Measurements from ENCODE around the gene EEF2KMT. TPM values are rescaled to one million over a fixed set of nuclear protein-coding genes. Genes with fewer than 3 reads are reported as not detected.

Gene EEF2KMT
- total and polyA plus RNA-seq, 2 of the 13 experiments (the other 11 are each of a cell fraction or from before 2014, with no cell fraction given), result 10.7 to 26.9 TPM

DNA sequence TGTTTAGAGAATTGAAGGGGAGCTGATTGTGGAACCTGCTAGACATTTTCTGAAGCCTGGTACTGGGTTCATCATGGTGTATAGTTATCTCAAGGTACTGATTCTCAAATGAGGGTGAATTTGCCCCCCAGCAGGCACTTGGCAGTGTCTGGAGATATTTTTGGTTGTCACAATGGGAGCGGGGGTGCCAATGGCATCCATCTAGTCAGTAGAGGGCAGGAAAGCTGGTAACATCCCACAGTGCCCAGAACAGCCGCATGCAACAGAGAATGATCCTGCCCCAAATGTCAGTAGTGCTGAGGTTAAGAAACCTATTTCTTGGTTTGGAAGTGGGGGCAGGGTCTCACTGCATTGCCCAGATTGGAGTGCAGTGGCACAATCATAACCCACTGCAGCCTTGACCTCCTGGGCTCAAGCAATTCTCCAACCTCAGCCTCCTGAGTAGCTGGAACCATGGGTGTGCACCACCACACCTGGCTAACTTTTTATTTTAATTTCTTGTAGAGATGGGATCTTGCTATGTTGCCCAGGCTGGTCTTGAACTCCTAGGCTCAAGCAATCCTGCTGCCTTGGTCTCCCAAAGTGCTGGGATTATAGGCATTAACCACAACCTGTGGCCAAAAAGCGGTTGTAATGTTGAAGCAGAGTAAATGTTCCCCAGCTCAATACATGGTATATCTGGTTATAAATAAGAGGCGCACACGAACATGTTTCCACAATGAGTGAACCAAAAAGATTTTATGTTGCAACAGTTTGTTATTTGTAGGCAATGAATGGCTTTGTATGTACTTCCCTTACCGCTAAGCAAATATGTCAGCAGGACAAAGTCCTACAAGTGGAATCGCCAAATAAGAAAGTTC lies 46.4 kb upstream of the EEF2KMT start (continued):
- TF ChIP-seq, protein P1, sequence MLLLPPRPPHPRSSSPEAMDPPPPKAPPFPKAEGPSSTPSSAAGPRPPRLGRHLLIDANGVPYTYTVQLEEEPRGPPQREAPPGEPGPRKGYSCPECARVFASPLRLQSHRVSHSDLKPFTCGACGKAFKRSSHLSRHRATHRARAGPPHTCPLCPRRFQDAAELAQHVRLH (CRISPR knock-in tag; IDR thresholded peaks at IDR 0.05; ENCODE audit: borderline replicate concordance, low read depth), result peak; percentile 42; the same call in 1 of the 2 replicates
- no peak for TF ChIP-seq KLF15 (CRISPR knock-in tag; IDR thresholded peaks at IDR 0.05; ENCODE audit: borderline replicate concordance)
- no peak for TF ChIP-seq FOXM1 (CRISPR knock-in tag; IDR thresholded peaks at IDR 0.05)
- TF ChIP-seq ZNF549 (CRISPR knock-in tag; IDR thresholded peaks at IDR 0.05), result no peak
- peak; percentile 53; the same call in 1 of the 2 replicates for TF ChIP-seq NR2F2 (IDR thresholded peaks at IDR 0.05; ENCODE audit: borderline replicate concordance, low read depth)
- TF ChIP-seq, protein P2, sequence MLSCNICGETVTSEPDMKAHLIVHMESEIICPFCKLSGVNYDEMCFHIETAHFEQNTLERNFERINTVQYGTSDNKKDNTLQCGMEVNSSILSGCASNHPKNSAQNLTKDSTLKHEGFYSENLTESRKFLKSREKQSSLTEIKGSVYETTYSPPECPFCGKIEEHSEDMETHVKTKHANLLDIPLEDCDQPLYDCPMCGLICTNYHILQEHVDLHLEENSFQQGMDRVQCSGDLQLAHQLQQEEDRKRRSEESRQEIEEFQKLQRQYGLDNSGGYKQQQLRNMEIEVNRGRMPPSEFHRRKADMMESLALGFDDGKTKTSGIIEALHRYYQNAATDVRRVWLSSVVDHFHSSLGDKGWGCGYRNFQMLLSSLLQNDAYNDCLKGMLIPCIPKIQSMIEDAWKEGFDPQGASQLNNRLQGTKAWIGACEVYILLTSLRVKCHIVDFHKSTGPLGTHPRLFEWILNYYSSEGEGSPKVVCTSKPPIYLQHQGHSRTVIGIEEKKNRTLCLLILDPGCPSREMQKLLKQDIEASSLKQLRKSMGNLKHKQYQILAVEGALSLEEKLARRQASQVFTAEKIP (CRISPR knock-in tag; IDR thresholded peaks at IDR 0.05; ENCODE audit: borderline replicate concordance), result no peak
- 0 out of 2 replicates have a peak, but pooled peaks have one; percentile 58 for TF ChIP-seq KDM3A (CRISPR knock-in tag; IDR thresholded peaks at IDR 0.05; ENCODE audit: low read depth)
- TF ChIP-seq POLR2AphosphoS5 (IDR thresholded peaks at IDR 0.05; ENCODE audit: low read depth, low read length), result no peak
- TF ChIP-seq SMAD1 (CRISPR knock-in tag; IDR thresholded peaks at IDR 0.05; ENCODE audit: borderline replicate concordance, low read depth), result no peak
- 0 out of 2 replicates have a peak, but pooled peaks have one; percentile 16 for TF ChIP-seq ZBTB21 (CRISPR knock-in tag; IDR thresholded peaks at IDR 0.05)
- TF ChIP-seq, protein P3, sequence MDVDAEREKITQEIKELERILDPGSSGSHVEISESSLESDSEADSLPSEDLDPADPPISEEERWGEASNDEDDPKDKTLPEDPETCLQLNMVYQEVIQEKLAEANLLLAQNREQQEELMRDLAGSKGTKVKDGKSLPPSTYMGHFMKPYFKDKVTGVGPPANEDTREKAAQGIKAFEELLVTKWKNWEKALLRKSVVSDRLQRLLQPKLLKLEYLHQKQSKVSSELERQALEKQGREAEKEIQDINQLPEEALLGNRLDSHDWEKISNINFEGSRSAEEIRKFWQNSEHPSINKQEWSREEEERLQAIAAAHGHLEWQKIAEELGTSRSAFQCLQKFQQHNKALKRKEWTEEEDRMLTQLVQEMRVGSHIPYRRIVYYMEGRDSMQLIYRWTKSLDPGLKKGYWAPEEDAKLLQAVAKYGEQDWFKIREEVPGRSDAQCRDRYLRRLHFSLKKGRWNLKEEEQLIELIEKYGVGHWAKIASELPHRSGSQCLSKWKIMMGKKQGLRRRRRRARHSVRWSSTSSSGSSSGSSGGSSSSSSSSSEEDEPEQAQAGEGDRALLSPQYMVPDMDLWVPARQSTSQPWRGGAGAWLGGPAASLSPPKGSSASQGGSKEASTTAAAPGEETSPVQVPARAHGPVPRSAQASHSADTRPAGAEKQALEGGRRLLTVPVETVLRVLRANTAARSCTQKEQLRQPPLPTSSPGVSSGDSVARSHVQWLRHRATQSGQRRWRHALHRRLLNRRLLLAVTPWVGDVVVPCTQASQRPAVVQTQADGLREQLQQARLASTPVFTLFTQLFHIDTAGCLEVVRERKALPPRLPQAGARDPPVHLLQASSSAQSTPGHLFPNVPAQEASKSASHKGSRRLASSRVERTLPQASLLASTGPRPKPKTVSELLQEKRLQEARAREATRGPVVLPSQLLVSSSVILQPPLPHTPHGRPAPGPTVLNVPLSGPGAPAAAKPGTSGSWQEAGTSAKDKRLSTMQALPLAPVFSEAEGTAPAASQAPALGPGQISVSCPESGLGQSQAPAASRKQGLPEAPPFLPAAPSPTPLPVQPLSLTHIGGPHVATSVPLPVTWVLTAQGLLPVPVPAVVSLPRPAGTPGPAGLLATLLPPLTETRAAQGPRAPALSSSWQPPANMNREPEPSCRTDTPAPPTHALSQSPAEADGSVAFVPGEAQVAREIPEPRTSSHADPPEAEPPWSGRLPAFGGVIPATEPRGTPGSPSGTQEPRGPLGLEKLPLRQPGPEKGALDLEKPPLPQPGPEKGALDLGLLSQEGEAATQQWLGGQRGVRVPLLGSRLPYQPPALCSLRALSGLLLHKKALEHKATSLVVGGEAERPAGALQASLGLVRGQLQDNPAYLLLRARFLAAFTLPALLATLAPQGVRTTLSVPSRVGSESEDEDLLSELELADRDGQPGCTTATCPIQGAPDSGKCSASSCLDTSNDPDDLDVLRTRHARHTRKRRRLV (CRISPR knock-in tag; IDR thresholded peaks at IDR 0.05), result no peak
- TF ChIP-seq, protein P4, sequence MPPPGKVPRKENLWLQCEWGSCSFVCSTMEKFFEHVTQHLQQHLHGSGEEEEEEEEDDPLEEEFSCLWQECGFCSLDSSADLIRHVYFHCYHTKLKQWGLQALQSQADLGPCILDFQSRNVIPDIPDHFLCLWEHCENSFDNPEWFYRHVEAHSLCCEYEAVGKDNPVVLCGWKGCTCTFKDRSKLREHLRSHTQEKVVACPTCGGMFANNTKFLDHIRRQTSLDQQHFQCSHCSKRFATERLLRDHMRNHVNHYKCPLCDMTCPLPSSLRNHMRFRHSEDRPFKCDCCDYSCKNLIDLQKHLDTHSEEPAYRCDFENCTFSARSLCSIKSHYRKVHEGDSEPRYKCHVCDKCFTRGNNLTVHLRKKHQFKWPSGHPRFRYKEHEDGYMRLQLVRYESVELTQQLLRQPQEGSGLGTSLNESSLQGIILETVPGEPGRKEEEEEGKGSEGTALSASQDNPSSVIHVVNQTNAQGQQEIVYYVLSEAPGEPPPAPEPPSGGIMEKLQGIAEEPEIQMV (CRISPR knock-in tag; IDR thresholded peaks at IDR 0.05; ENCODE audit: low read depth), result 0 out of 2 replicates have a peak, but pooled peaks have one; percentile 16
- no peak for TF ChIP-seq EZH2 (conservative IDR thresholded peaks at IDR 0.05; ENCODE audit: low read depth, low read length)
- TF ChIP-seq PAF1 (CRISPR knock-in tag; IDR thresholded peaks at IDR 0.05), result no peak
- TF ChIP-seq, protein P5, sequence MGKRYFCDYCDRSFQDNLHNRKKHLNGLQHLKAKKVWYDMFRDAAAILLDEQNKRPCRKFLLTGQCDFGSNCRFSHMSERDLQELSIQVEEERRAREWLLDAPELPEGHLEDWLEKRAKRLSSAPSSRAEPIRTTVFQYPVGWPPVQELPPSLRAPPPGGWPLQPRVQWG (CRISPR knock-in tag; IDR thresholded peaks at IDR 0.05; ENCODE audit: borderline replicate concordance, low read depth), result no peak
- 0 out of 2 replicates have a peak, but pooled peaks have one; percentile 60 for TF ChIP-seq KLF9 (CRISPR knock-in tag; IDR thresholded peaks at IDR 0.05; ENCODE audit: low read depth)
- no peak for TF ChIP-seq IKZF1 (IDR thresholded peaks at IDR 0.05)
- 0 out of 2 replicates have a peak, but pooled peaks have one; percentile 18 for TF ChIP-seq ZSCAN29 (CRISPR knock-in tag; conservative IDR thresholded peaks at IDR 0.05)
- TF ChIP-seq SNAI1 (CRISPR knock-in tag; IDR thresholded peaks at IDR 0.05; ENCODE audit: borderline replicate concordance), result no peak
- no peak for TF ChIP-seq CC2D1A (CRISPR knock-in tag; IDR thresholded peaks at IDR 0.05)
